ENCODE measurements around the gene KIF23.

The KIF23 gene

GRCh38 chr15:69493406-69493805 is 79.3 kb downstream of the KIF23 start:
- DNase-seq (ENCODE audit: low spot score) = no peak

DNA sequence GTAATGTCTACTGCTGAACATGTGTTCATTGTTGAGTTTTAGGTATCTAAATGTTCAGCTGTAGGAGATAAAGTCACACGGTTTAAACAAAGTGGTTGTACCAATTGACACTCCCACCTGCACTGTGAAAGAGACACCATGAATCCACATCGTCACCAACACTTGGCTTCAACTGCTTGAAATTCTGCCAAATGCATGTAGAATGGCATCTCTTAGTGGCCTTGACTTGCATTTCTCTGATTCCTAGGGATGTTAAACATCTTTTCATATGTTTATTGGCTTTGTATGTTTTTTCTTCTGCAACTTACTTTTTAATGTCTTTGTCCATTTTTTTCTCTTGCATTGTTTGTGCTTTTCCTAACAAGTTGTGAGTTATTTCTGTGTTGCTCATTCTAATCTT is 81.9 kb downstream of the KIF23 start:
- DNase-seq (ENCODE audit: low spot score) = no peak

DNA sequence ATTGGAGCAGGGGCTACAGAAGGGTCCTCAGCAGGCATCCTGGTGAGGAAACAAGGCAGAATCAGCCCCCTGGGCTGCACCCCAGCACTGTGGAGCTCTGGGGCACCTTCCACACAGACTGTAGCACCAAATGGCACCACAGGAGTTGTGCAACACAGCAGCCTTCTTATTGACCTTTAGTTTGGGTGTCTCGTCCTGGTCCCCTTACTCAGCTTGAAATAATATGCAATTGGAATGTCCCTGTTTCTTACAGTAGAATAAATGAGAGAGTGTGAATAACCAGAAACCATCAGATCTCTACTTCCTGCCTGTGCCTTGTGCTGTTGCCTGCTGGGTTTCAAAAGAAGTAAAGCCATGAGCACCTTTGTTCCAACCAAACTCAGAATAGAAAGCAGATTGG is 82.9 kb downstream of the KIF23 start:
- DNase-seq (ENCODE audit: low spot score) = no peak

GRCh38 chr15:69497667-69498066 is 83.5 kb downstream of the KIF23 start:
- no peak for DNase-seq (ENCODE audit: low spot score)
